Cardiac fibroblast (primary cell): ENCODE measurements around the gene PRDM12.

Experiments used
- DNase-seq, 2 donors: peaks; one replicate each; pipeline versions ENCODE4 v3.0.0 to v3.0.0-alpha.2; 2010; ENCODE audit warnings: low read depth in 2 of 2
- H3K4me3 ChIP-seq, 2 donors: replicated peaks in 1 of 2; 1 replicate in 1 of 2; 2 replicates in 1 of 2; pipeline ENCODE4 v1.5.1; 2011; ENCODE audit warnings: low read depth in 2 of 2, low read length in 2 of 2, mild to moderate bottlenecking in 2 of 2, moderate library complexity in 1 of 2
- TF ChIP-seq, protein P1 (sequence below): IDR thresholded peaks from one replicate; pipeline ENCODE4 v1.5.1; 2011; ENCODE audit warnings: low read depth, mild to moderate bottlenecking, low read length, inconsistent platforms

PRDM12 gene

GRCh38 chr9:130636648-130637020 lies 27.8 kb upstream of the PRDM12 start:
- no peak for DNase-seq
- no peak overlapping the region for H3K4me3 ChIP-seq
- TF ChIP-seq, protein P1, sequence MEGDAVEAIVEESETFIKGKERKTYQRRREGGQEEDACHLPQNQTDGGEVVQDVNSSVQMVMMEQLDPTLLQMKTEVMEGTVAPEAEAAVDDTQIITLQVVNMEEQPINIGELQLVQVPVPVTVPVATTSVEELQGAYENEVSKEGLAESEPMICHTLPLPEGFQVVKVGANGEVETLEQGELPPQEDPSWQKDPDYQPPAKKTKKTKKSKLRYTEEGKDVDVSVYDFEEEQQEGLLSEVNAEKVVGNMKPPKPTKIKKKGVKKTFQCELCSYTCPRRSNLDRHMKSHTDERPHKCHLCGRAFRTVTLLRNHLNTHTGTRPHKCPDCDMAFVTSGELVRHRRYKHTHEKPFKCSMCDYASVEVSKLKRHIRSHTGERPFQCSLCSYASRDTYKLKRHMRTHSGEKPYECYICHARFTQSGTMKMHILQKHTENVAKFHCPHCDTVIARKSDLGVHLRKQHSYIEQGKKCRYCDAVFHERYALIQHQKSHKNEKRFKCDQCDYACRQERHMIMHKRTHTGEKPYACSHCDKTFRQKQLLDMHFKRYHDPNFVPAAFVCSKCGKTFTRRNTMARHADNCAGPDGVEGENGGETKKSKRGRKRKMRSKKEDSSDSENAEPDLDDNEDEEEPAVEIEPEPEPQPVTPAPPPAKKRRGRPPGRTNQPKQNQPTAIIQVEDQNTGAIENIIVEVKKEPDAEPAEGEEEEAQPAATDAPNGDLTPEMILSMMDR = no peak

GRCh38 chr9:130638284-130639123 lies 25.9 kb upstream of the PRDM12 start:
- DNase-seq = no peak
- no peak overlapping the region for H3K4me3 ChIP-seq
- TF ChIP-seq, protein P1 = no peak

- no peak overlapping the region for H3K4me3 ChIP-seq
- TF ChIP-seq, protein P1 = no peak
- no peak for DNase-seq
Measured at GRCh38 chr9:130639124-130639765, 25.1 kb upstream of the PRDM12 start.

DNA sequence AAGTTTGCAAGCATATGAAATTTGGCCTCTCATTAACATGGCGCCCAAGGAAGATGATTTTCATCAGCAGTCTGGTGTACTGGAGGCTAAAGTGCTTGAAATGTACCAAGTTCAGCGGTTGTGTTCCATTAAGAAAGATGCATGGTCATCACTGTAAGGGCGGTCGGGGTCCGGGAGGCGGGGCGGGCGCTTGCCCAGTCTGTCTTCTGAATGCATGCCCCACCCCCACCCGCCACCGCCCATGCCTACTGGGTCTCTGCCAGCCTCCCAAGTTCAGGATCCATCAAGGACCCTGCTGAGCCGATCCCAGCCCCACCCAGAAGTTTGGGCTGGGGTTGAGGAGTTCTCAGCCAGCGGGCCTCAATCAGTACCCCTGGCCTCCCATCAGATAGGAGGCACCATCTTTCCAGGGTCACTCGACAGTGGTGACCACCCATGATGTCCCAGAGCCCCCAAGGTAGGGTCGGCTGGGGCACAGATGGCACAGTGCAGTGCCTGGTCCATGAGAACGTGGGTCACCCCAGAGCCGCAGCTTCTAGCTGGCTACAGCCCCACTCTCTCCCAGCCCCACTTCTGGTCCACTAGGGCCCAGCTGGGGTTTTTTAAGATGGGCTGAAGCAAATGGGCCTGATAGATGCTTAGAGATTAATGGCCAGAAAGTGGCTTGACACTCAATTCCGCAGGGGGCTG lies 24.4 kb upstream of the PRDM12 start:
- H3K4me3 ChIP-seq = no peak overlapping the region
- no peak for DNase-seq
- TF ChIP-seq, protein P1 = no peak

DNA sequence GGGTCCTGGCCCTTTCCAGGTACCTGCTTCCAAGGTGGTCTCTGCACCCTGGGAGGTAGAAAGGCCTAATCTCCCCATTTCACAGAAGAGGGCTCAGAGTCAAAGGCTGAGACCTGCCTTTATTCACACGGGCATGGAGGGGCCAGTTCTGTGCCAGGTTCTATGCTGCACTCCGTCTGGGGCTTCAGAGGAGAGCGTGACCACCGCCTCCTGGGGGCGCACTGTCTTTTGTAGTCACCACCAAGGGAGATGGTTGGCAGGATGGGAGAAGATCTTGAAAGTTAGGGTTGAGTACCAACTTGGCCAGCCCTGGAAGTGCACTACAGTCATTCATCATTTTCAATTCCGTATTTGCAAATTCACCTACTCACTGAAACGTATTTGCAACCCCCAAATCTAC lies 23.7 kb upstream of the PRDM12 start:
- no peak for DNase-seq
- TF ChIP-seq, protein P1 = no peak
- H3K4me3 ChIP-seq = no peak overlapping the region

DNA sequence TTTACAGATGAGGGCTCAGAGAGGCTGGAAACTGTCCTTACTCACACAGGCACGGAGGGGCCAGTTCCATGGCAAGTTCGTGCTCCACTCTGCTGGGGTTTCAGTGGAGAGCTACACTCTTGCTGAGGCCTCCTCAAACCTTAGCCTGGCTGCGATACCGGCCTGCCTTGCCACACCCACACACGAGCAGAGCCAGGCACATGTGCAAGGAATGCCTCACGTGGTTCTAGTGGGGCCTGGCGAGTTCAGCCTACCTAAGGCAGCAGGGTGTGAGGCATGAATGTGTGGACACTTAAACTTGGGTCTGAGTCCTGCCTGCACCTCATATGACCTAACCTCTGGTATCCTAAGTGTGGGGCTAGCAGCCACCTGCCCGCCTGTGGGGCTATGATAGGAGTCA lies 21.5 kb upstream of the PRDM12 start:
- no peak for DNase-seq
- TF ChIP-seq, protein P1 = no peak
- no peak overlapping the region for H3K4me3 ChIP-seq
